Right lobe of liver (tissue), 4 donors: Measurements from ENCODE around the gene FIP1L1.

Experiments
- CTCF ChIP-seq, 4 donors: fragments of 200-600 bp in 3 of 4; fragments of 450-650 bp in 1 of 4; IDR thresholded peaks; one replicate each; pipeline versions ENCODE4 v1.5.1 to v1.8.0; 2016 to 2022; ENCODE audit warnings: antibody characterized with exemption in 4 of 4, mild to moderate bottlenecking in 2 of 4
- POLR2A ChIP-seq: fragments of 450-650 bp; IDR thresholded peaks from one replicate; pipeline ENCODE4 v1.6.1; 2017; ENCODE audit warnings: antibody characterized with exemption, mild to moderate bottlenecking
- donor health status: DM: no; HTN: no; CAD: no.
- donor health status: DM: no; HTN: no; CAD: no.
- donor health status: DM: no; HTN: yes; CAD: no.

GRCh38 chr4:53483250-53483649 is 105.8 kb downstream of the FIP1L1 start:
- TF ChIP-seq CTCF (IDR thresholded peaks at IDR 0.05) (no peak), POLR2A (no peak)
